HCT116 (cell line): ENCODE results near the gene ARHGEF12. TPM values are rescaled to one million over a fixed set of nuclear protein-coding genes. Genes with fewer than 3 reads are reported as not detected.
A peak's percentile ranks its signal among the peaks of the same experiment; 100 is the strongest.

Experiments
- ATAC-seq: fragments of 200-7000 bp; cut with Tn5 transposase; 2 replicates; pipeline ENCODE4 v1.9.1; 2020; ENCODE audit warnings: mild to moderate bottlenecking, moderate library complexity
- BruUV-seq: library from RNA; stranded (reverse); fragments of 400-500 nt; replicated peaks from 2 replicates; lab custom pipeline; 2021; lab: Mats Ljungman, UMichigan
- CTCF ChIA-PET: fragments of 300-600 bp; sonication (Branson Sonifier 250); formaldehyde crosslinking; loops from one replicate; lab custom pipeline; 2021; ENCODE audit warnings: antibody characterized with exemption; lab: Charles Lee
- POLR2A ChIA-PET: fragments of 300-600, 350-600 bp; sonication (Branson Sonifier 250); formaldehyde crosslinking; loops from one replicate; lab custom pipeline; 2021; ENCODE audit warnings: antibody characterized with exemption; lab: Charles Lee
- RAD21 ChIA-PET, 2 experiments: fragments of 300-600 bp; sonication (Branson Sonifier 250); formaldehyde crosslinking; loops; one replicate each; lab custom pipeline; 2023; ENCODE audit warnings: low total read pairs in 2 of 2; ENCODE audit not compliant: uncharacterized antibody in 2 of 2, unreplicated experiment in 2 of 2, low non-redundant PET in 1 of 2; lab: Charles Lee
- DNase-seq: peaks from one replicate; pipeline ENCODE4 v3.0.0-alpha.2; 2010; ENCODE audit warnings: low read depth, low spot score
- H2AFZ ChIP-seq: fragments of 200-600 bp; shearing (Covaris generic), sonication (generic); 2 replicates; pipeline ENCODE4 v1.6.1; 2017; ENCODE audit warnings: low read depth, mixed run types, mixed read lengths, antibody characterized with exemption, low read length; ENCODE audit not compliant: poor library complexity, severe bottlenecking
- H3K27ac ChIP-seq: 2 replicates; pipeline ENCODE4 v1.5.1; 2012; ENCODE audit warnings: low read depth, low read length
- H3K27me3 ChIP-seq: fragments of 200-600 bp; sonication (generic); 2 replicates; pipeline ENCODE4 v1.6.1; 2016; ENCODE audit warnings: mixed run types, low read length, mixed read lengths; ENCODE audit not compliant: insufficient read depth
- H3K36me3 ChIP-seq, 2 experiments: fragments of 200-500 bp in 1 of 2; fragments of 200-600 bp in 1 of 2; sonication (Bioruptor generic) in 1 of 2; sonication (generic) in 1 of 2; 2 replicates each; pipeline versions ENCODE4 v1.5.1 to v1.6.1; 2014 to 2016; ENCODE audit warnings: low read length in 2 of 2, inconsistent platforms in 1 of 2, mixed read lengths in 1 of 2, mixed run types in 1 of 2; ENCODE audit not compliant: insufficient read depth in 2 of 2, control insufficient read depth in 1 of 2
- H3K4me1 ChIP-seq, 2 experiments: fragments of 200-600 bp in 1 of 2; sonication (generic) in 1 of 2; 2 replicates each; pipeline versions ENCODE4 v1.5.1 to v1.6.1; 2012 to 2017; ENCODE audit warnings: low read length in 2 of 2, inconsistent platforms in 1 of 2, mild to moderate bottlenecking in 1 of 2, mixed read lengths in 1 of 2, mixed run types in 1 of 2, moderate library complexity in 1 of 2; ENCODE audit not compliant: insufficient read depth in 2 of 2, control insufficient read depth in 1 of 2
- H3K4me2 ChIP-seq: fragments of 200-600 bp; sonication (generic); 2 replicates; pipeline ENCODE4 v1.6.1; 2017; ENCODE audit warnings: mixed run types, low read length, mixed read lengths
- H3K4me3 ChIP-seq, 2 experiments: fragments of 200-600 bp in 1 of 2; sonication (generic) in 1 of 2; replicated peaks in 1 of 2; 2 replicates each; pipeline ENCODE4 v1.5.1; 2011 to 2016; ENCODE audit warnings: low read length in 2 of 2, control low read depth in 1 of 2, low read depth in 1 of 2, mild to moderate bottlenecking in 1 of 2, mixed read lengths in 1 of 2, mixed run types in 1 of 2
- H3K79me2 ChIP-seq: fragments of 200-600 bp; sonication (generic); 2 replicates; pipeline ENCODE4 v1.6.1; 2017; ENCODE audit warnings: mild to moderate bottlenecking, mixed run types, low read length, moderate library complexity, mixed read lengths; ENCODE audit not compliant: insufficient read depth
- H3K9ac ChIP-seq: fragments of 200-600 bp; sonication (generic); 2 replicates; pipeline ENCODE4 v1.6.1; 2016; ENCODE audit warnings: low read length, mixed read lengths
- H3K9me2 ChIP-seq: fragments of 200-600 bp; sonication (generic), shearing (Covaris generic); 2 replicates; pipeline ENCODE4 v1.6.1; 2017; ENCODE audit warnings: mixed run types, mild to moderate bottlenecking, moderate library complexity; ENCODE audit not compliant: insufficient read depth
- H3K9me3 ChIP-seq, 2 experiments: fragments of 200-500 bp in 1 of 2; fragments of 200-600 bp in 1 of 2; sonication (Bioruptor generic) in 1 of 2; sonication (generic) in 1 of 2; 2 replicates each; pipeline ENCODE4 v1.6.1; 2014 to 2017; ENCODE audit warnings: low read length in 2 of 2, mixed read lengths in 2 of 2, inconsistent platforms in 1 of 2, low read depth in 1 of 2, mild to moderate bottlenecking in 1 of 2, mixed run types in 1 of 2, moderate library complexity in 1 of 2; ENCODE audit not compliant: control insufficient read depth in 1 of 2, insufficient read depth in 1 of 2
- H4K20me1 ChIP-seq: fragments of 200-600 bp; sonication (generic), shearing (Covaris generic); 2 replicates; pipeline ENCODE4 v1.6.1; 2017; ENCODE audit warnings: mixed run types, mild to moderate bottlenecking, moderate library complexity; ENCODE audit not compliant: insufficient read depth
- EGR1 ChIP-seq: IDR thresholded peaks from 2 replicates; pipeline ENCODE4 v1.6.1; 2012; ENCODE audit warnings: low read depth
- ELF1 ChIP-seq: IDR thresholded peaks from 2 replicates; pipeline ENCODE4 v1.6.1; 2012; ENCODE audit warnings: low read depth, borderline replicate concordance
- EZH2phosphoT487 ChIP-seq: fragments of 200-600 bp; IDR thresholded peaks from 2 replicates; pipeline ENCODE4 v1.6.1; 2018; ENCODE audit warnings: antibody characterized with exemption, borderline replicate concordance
- FOSL1 ChIP-seq: IDR thresholded peaks from 2 replicates; pipeline ENCODE4 v1.6.1; 2012; ENCODE audit warnings: low read depth
- JUND ChIP-seq: IDR thresholded peaks from 2 replicates; pipeline ENCODE4 v1.6.1; 2012
- POLR2A ChIP-seq: IDR thresholded peaks from 2 replicates; pipeline ENCODE4 v1.7.0; 2011; ENCODE audit warnings: borderline replicate concordance; ENCODE audit not compliant: insufficient read depth, insufficient read length; ENCODE audit errors: extremely low read depth
- POLR2AphosphoS5 ChIP-seq: IDR thresholded peaks from 2 replicates; pipeline ENCODE4 v1.6.1; 2011; ENCODE audit warnings: mild to moderate bottlenecking, low read depth, low read length, moderate library complexity
- RAD21 ChIP-seq: IDR thresholded peaks from 2 replicates; pipeline ENCODE4 v1.6.1; 2012; ENCODE audit warnings: low read depth, mild to moderate bottlenecking
- SIN3A ChIP-seq: IDR thresholded peaks from 2 replicates; pipeline ENCODE4 v1.6.1; 2012; ENCODE audit warnings: low read depth
- SP1 ChIP-seq: IDR thresholded peaks from 2 replicates; pipeline ENCODE4 v1.6.1; 2012; ENCODE audit warnings: low read depth
- TCF7L2 ChIP-seq: IDR thresholded peaks from 2 replicates; pipeline ENCODE4 v1.7.0; 2011; ENCODE audit warnings: borderline replicate concordance, inconsistent platforms; ENCODE audit not compliant: insufficient read depth, insufficient read length; ENCODE audit errors: extremely low read depth
- YY1 ChIP-seq: IDR thresholded peaks from 2 replicates; pipeline ENCODE4 v1.6.1; 2011; ENCODE audit warnings: low read length, low read depth, moderate library complexity, mild to moderate bottlenecking; ENCODE audit not compliant: insufficient replicate concordance; ENCODE audit errors: extremely low read depth
- ZFX ChIP-seq: fragments of 450-650 bp; IDR thresholded peaks from 2 replicates; pipeline ENCODE4 v1.6.1; 2017
- ZNF274 ChIP-seq: fragments of 200-500 bp; sonication (Bioruptor generic); IDR thresholded peaks from 2 replicates; pipeline ENCODE4 v1.6.1; 2014; ENCODE audit warnings: mild to moderate bottlenecking, low read depth, low read length, inconsistent platforms
- intact Hi-C: fragments of 100-400 bp; cut with micrococcal nuclease; formaldehyde crosslinking; loops from 2 replicates; pipeline ENCODE4 v1.10.0; 2022
- total RNA-seq: library from RNA; stranded (reverse); gene quantifications from one replicate; pipeline ENCODE4 v1.2.1, GENCODE V29; 2021; ENCODE audit not compliant: unreplicated experiment
- TF ChIP-seq, protein P1 (sequence below): IDR thresholded peaks from 2 replicates; pipeline ENCODE4 v1.6.1; 2012
- TF ChIP-seq, protein P2 (sequence below): IDR thresholded peaks from 2 replicates; pipeline ENCODE4 v1.6.1; 2011; ENCODE audit warnings: mild to moderate bottlenecking, low read length, moderate library complexity; ENCODE audit not compliant: insufficient replicate concordance; ENCODE audit errors: extremely low read depth
- TF ChIP-seq, protein P3 (sequence below): IDR thresholded peaks from 2 replicates; pipeline ENCODE4 v1.6.1; 2012

Gene ARHGEF12
- total RNA-seq, 1 experiment from 2014 or later, result 81.4 TPM

DNA sequence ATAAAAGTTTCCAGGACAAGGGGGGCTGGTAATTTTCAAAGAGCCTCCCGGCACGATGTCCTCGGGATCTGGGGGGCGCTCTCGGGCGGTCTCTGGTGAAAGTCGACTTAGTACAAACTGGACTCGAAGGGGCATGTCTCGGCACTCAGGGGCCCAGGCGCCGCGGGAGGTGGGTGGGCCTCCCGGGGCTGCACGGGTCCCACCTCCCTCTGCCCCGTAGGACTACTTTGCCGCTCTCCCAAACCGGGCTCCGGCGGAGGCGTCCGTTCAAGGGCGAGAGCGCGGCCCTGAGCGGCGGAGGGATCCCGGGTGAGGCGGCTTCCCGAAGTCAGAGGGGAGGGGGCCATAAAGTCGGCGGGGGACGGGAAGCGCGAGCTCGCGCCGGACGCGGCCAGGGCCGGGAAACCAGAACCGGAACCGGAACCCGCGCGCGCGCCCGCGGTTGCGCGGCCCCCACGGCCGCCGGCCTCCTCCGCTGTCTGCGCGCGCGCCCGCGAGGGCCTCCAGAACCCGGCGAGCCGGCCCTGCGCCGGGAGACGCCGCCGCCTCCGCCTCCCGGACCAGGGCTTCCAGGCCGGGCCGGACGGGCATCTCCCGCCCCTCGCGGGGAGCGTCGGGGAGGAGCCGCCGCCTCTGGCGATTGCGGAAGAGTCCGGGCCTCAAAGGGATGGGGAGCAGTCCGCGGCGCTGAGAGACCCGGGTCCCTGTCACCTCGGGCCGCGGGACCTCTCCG lies at the start of gene ARHGEF12 (continued):
- TF ChIP-seq, protein P1, sequence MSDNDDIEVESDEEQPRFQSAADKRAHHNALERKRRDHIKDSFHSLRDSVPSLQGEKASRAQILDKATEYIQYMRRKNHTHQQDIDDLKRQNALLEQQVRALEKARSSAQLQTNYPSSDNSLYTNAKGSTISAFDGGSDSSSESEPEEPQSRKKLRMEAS, result peak; percentile 90
- peak; percentile 83 for TF ChIP-seq YY1
- no peak; the same call in 1 of the 2 replicates for TF ChIP-seq JUND
- peak; percentile 60 for TF ChIP-seq POLR2A
- TF ChIP-seq POLR2AphosphoS5, result peak; percentile 83
- TF ChIP-seq SIN3A, result peak; percentile 84
- TF ChIP-seq RAD21, result peak; percentile 43
- peak; percentile 75 for TF ChIP-seq SP1

DNA sequence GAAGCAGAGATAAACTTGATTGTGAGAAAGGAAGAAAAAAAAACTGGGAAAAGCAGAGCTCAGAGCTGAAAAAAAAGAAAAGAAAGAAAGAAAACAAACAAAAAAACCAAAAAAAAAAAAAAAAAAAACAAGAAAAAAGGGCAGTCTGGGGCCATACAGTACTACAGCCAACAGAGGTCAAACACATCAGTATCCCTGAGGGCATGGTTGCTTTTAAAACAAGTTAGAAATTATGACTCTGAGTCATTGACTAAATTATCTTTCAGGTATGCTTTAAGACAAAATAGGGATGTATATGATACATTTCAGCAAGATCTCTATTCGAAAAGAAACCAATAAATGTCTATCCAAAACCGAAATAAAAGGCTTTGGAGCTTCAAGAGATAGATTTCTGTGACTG lies 48.2 kb upstream of the ARHGEF12 start:
- Histone ChIP-seq H3K27me3 (peaks cover 25% of the 10 kb centered on the region; the same call in 1 of the 2 replicates), H3K4me1 (no peaks in the 10 kb centered on the region), H3K79me2 (no peaks in the 10 kb centered on the region), H3K36me3 (no peaks in the 10 kb centered on the region), H3K9me3 (no peaks in the 10 kb centered on the region), H3K4me2 (no peak overlapping the region), H4K20me1 (no peaks in the 10 kb centered on the region), H3K9ac (no peak overlapping the region), H3K27ac (no peak overlapping the region), H3K4me3 (no peak overlapping the region), H2AFZ (no peak overlapping the region), H3K9me2 (no peaks in the 10 kb centered on the region)
- ATAC-seq (no peak), DNase-seq (no peak)
- no TSS peak for BruUV-seq
- CTCF ChIA-PET, result interaction anchor here (3.6 kb wide), 1 partner anchor 15 kb away, joined by 18 read pairs; no protein-coding TSS in a partner anchor
- TF ChIP-seq ZNF274, result no peak
- TF ChIP-seq, protein P2, sequence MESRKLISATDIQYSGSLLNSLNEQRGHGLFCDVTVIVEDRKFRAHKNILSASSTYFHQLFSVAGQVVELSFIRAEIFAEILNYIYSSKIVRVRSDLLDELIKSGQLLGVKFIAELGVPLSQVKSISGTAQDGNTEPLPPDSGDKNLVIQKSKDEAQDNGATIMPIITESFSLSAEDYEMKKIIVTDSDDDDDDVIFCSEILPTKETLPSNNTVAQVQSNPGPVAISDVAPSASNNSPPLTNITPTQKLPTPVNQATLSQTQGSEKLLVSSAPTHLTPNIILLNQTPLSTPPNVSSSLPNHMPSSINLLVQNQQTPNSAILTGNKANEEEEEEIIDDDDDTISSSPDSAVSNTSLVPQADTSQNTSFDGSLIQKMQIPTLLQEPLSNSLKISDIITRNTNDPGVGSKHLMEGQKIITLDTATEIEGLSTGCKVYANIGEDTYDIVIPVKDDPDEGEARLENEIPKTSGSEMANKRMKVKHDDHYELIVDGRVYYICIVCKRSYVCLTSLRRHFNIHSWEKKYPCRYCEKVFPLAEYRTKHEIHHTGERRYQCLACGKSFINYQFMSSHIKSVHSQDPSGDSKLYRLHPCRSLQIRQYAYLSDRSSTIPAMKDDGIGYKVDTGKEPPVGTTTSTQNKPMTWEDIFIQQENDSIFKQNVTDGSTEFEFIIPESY, result no peak
- TF ChIP-seq TCF7L2, result no peak
- TF ChIP-seq JUND, result no peak
- TF ChIP-seq, protein P3, sequence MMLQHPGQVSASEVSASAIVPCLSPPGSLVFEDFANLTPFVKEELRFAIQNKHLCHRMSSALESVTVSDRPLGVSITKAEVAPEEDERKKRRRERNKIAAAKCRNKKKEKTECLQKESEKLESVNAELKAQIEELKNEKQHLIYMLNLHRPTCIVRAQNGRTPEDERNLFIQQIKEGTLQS, result no peak
- no peak for TF ChIP-seq EZH2phosphoT487
- no peak for TF ChIP-seq ZFX
- no peak for TF ChIP-seq FOSL1
- no peak for TF ChIP-seq ELF1
- TF ChIP-seq EGR1, result no peak
- no peak for TF ChIP-seq SP1
- TF ChIP-seq POLR2A, result no peak
- no peak for TF ChIP-seq SIN3A
- no peak for TF ChIP-seq RAD21
- POLR2A ChIA-PET, result interaction anchor here (0.7 kb wide), 2 partner anchors 643 to 932 kb away, joined by 3 to 4 read pairs; no protein-coding TSS in a partner anchor
- RAD21 ChIA-PET, result no interaction called here
- intact Hi-C loops, result no loop called here
